Measurements from ENCODE around the gene ADGRB3. TPM values are rescaled to one million over a fixed set of nuclear protein-coding genes. Genes with fewer than 3 reads are reported as not detected.

The ADGRB3 gene
- total and polyA plus RNA-seq, 2 donors from 2014 or later = 0.26 to 2.2 TPM

DNA sequence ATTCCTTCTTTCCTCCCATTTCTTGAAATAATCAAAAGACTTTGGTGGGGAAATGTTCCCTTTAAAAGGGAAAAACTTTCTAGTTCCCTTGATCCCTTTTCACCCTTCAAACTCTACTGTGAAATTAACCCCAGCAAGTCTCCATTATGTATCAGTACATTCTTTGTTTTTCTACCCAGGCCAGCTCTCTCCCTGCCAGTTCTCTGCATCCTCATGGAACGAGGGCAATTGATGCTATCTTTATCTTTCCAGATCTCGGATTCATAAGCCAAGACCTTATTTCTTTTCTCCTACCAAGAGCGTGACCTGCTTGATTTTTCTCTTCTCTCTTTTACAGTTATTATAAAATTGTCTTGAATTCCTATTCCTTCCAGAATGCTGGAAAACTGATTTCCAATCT is 75.8 kb downstream of the ADGRB3 start:
- Histone ChIP-seq H3K9me3 (ENCODE audit: control insufficient read depth in 2 of 3, insufficient read depth in 1 of 3, low read length in 3 of 3) (no peaks in the 10 kb centered on the region), H3K4me3 (ENCODE audit: low read length in 3 of 3) (no peak overlapping the region), H3K27ac (ENCODE audit: low read depth in 2 of 2, low read length in 2 of 2) (no peak overlapping the region), H3K27me3 (ENCODE audit: control insufficient read depth, insufficient read depth, low read length) (no peaks in the 10 kb centered on the region), H3K36me3 (ENCODE audit: control insufficient read depth in 2 of 3, insufficient read depth in 3 of 3, low read length in 3 of 3) (no peaks in the 10 kb centered on the region), H3K9ac (ENCODE audit: low read length in 3 of 3) (no peak overlapping the region), H3K4me1 (ENCODE audit: control insufficient read depth in 2 of 3, insufficient read depth in 2 of 3, low read depth in 1 of 3, low read length in 3 of 3) (no peaks in the 10 kb centered on the region)
- DNase-seq = no peak
- intact Hi-C loops (cut with DNase I) = no loop called here
- TF ChIP-seq, protein P1, sequence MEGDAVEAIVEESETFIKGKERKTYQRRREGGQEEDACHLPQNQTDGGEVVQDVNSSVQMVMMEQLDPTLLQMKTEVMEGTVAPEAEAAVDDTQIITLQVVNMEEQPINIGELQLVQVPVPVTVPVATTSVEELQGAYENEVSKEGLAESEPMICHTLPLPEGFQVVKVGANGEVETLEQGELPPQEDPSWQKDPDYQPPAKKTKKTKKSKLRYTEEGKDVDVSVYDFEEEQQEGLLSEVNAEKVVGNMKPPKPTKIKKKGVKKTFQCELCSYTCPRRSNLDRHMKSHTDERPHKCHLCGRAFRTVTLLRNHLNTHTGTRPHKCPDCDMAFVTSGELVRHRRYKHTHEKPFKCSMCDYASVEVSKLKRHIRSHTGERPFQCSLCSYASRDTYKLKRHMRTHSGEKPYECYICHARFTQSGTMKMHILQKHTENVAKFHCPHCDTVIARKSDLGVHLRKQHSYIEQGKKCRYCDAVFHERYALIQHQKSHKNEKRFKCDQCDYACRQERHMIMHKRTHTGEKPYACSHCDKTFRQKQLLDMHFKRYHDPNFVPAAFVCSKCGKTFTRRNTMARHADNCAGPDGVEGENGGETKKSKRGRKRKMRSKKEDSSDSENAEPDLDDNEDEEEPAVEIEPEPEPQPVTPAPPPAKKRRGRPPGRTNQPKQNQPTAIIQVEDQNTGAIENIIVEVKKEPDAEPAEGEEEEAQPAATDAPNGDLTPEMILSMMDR (IDR thresholded peaks at IDR 0.05; ENCODE audit: borderline replicate concordance, extremely low read depth, insufficient read depth) = no peak
- FAIRE-seq = no peak

DNA sequence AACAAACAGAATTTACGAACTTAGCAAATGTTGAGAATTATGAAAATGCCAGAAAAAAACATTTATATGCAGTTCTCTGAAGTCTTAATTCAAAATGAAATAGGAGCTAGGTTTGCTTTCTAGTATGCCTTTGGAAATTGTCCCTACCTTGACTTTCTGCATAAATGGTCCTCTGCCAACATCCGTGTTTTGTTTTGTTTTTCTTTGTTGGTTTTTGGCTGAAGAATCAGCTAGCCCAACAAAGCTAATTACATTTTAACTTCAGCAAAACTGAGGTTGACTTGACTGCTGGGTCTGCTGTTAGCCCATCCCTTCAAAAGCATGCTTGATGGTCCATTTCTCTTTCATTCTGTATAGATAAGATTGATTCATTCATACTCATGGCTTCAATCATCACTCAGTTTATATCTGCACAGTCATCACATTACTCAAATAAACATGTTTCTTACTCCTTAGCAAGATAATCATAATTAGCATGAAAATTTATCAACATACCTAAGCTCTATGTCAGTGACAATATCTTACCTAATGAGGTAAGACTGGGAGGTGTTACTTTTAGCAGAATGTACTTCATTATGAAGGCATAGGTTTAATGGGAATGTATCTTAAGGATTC is 76.4 kb downstream of the ADGRB3 start:
- FAIRE-seq (no peak), DNase-seq (no peak)
- Histone ChIP-seq H3K9me3 (ENCODE audit: control insufficient read depth in 2 of 3, insufficient read depth in 1 of 3, low read length in 3 of 3) (no peaks in the 10 kb centered on the region), H3K4me3 (ENCODE audit: low read length in 3 of 3) (no peak overlapping the region), H3K27me3 (ENCODE audit: control insufficient read depth, insufficient read depth, low read length) (no peaks in the 10 kb centered on the region), H3K9ac (ENCODE audit: low read length in 3 of 3) (no peak overlapping the region), H3K4me1 (ENCODE audit: control insufficient read depth in 2 of 3, insufficient read depth in 2 of 3, low read depth in 1 of 3, low read length in 3 of 3) (no peaks in the 10 kb centered on the region), H3K27ac (ENCODE audit: low read depth in 2 of 2, low read length in 2 of 2) (no peak overlapping the region), H3K36me3 (ENCODE audit: control insufficient read depth in 2 of 3, insufficient read depth in 3 of 3, low read length in 3 of 3) (no peaks in the 10 kb centered on the region)
- TF ChIP-seq, protein P1 (IDR thresholded peaks at IDR 0.05; ENCODE audit: borderline replicate concordance, extremely low read depth, insufficient read depth) = no peak
- intact Hi-C loops (cut with DNase I) = no loop called here

DNA sequence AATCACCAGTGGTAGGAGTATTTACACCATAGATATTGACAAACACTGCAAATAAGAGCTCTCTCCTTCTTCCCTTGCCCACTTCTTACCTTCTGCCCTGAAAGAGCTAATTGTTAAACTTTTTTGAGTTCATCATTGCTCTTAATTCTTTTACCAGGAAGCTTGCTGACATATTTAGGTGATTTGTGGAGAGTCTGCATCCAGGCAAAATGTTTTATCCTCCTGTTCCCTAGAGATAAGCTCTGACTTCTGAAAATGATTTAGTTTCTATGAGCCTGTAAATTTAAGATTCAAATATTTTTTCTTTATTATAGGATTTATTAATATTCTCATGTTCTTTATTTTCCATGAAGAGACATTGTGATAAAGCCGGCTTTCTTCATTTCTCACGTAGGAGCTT is 81.5 kb downstream of the ADGRB3 start:
- FAIRE-seq (no peak), DNase-seq (no peak)
- intact Hi-C loops (cut with DNase I) = no loop called here
- Histone ChIP-seq H3K27me3 (ENCODE audit: control insufficient read depth, insufficient read depth, low read length) (no peaks in the 10 kb centered on the region), H3K4me3 (ENCODE audit: low read length in 3 of 3) (no peak overlapping the region), H3K4me1 (ENCODE audit: control insufficient read depth in 2 of 3, insufficient read depth in 2 of 3, low read depth in 1 of 3, low read length in 3 of 3) (no peaks in the 10 kb centered on the region), H3K9ac (ENCODE audit: low read length in 3 of 3) (no peak overlapping the region), H3K36me3 (ENCODE audit: control insufficient read depth in 2 of 3, insufficient read depth in 3 of 3, low read length in 3 of 3) (no peaks in the 10 kb centered on the region), H3K27ac (ENCODE audit: low read depth in 2 of 2, low read length in 2 of 2) (no peak overlapping the region), H3K9me3 (ENCODE audit: control insufficient read depth in 2 of 3, insufficient read depth in 1 of 3, low read length in 3 of 3) (no peaks in the 10 kb centered on the region)
- TF ChIP-seq, protein P1 (IDR thresholded peaks at IDR 0.05; ENCODE audit: borderline replicate concordance, extremely low read depth, insufficient read depth) = no peak

Measured in kidney (tissue), 14 donors.